Measurements from ENCODE around the gene MCRIP2.

GRCh38 chr16:670485-671352 is 29.1 kb downstream of the MCRIP2 start:
- TF ChIP-seq CHCHD3 (CRISPR knock-in tag; IDR thresholded peaks at IDR 0.05) (no peak), DPF2 (IDR thresholded peaks at IDR 0.05) (no peak), POLR2AphosphoS5 (IDR thresholded peaks at IDR 0.05; ENCODE audit: control insufficient read depth, insufficient read depth, low read depth, low read length) (no peak), ZNF146 (CRISPR knock-in tag; IDR thresholded peaks at IDR 0.05; ENCODE audit: unreplicated experiment) (no peak), CTCF (IDR thresholded peaks at IDR 0.05 in 2 of 3, conservative IDR thresholded peaks at IDR 0.05 in 1 of 3; ENCODE audit: insufficient read depth in 2 of 3, low read depth in 1 of 3, low read length in 3 of 3) (no peak), ATF6 (CRISPR knock-in tag; IDR thresholded peaks at IDR 0.05) (no peak), SMC3 (conservative IDR thresholded peaks at IDR 0.05; ENCODE audit: insufficient read depth, low read depth, low read length) (no peak), ZBTB9 (CRISPR knock-in tag; IDR thresholded peaks at IDR 0.05) (no peak), ZNF224 (CRISPR knock-in tag; IDR thresholded peaks at IDR 0.05) (no peak), JUN (IDR thresholded peaks at IDR 0.05; ENCODE audit: borderline replicate concordance, low read depth, low read length) (no peak), JUN (CRISPR knock-in tag; IDR thresholded peaks at IDR 0.05; ENCODE audit: borderline replicate concordance) (no peak), FOXP1 (CRISPR knock-in tag; IDR thresholded peaks at IDR 0.05) (no peak), POLR2A (conservative IDR thresholded peaks at IDR 0.05) (no peak), ZNF384 (IDR thresholded peaks at IDR 0.05; ENCODE audit: low read depth, low read length) (no peak)
- TF ChIP-seq, protein P1, sequence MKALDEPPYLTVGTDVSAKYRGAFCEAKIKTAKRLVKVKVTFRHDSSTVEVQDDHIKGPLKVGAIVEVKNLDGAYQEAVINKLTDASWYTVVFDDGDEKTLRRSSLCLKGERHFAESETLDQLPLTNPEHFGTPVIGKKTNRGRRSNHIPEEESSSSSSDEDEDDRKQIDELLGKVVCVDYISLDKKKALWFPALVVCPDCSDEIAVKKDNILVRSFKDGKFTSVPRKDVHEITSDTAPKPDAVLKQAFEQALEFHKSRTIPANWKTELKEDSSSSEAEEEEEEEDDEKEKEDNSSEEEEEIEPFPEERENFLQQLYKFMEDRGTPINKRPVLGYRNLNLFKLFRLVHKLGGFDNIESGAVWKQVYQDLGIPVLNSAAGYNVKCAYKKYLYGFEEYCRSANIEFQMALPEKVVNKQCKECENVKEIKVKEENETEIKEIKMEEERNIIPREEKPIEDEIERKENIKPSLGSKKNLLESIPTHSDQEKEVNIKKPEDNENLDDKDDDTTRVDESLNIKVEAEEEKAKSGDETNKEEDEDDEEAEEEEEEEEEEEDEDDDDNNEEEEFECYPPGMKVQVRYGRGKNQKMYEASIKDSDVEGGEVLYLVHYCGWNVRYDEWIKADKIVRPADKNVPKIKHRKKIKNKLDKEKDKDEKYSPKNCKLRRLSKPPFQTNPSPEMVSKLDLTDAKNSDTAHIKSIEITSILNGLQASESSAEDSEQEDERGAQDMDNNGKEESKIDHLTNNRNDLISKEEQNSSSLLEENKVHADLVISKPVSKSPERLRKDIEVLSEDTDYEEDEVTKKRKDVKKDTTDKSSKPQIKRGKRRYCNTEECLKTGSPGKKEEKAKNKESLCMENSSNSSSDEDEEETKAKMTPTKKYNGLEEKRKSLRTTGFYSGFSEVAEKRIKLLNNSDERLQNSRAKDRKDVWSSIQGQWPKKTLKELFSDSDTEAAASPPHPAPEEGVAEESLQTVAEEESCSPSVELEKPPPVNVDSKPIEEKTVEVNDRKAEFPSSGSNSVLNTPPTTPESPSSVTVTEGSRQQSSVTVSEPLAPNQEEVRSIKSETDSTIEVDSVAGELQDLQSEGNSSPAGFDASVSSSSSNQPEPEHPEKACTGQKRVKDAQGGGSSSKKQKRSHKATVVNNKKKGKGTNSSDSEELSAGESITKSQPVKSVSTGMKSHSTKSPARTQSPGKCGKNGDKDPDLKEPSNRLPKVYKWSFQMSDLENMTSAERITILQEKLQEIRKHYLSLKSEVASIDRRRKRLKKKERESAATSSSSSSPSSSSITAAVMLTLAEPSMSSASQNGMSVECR (CRISPR knock-in tag; IDR thresholded peaks at IDR 0.05) = no peak
